ENCODE data around the gene TOM1L2. TPM values are rescaled to one million over a fixed set of nuclear protein-coding genes. Genes with fewer than 3 reads are reported as not detected.

TOM1L2 gene
- total RNA-seq, 2 donors from 2014 or later = 42.2 to 44.2 TPM

DNA sequence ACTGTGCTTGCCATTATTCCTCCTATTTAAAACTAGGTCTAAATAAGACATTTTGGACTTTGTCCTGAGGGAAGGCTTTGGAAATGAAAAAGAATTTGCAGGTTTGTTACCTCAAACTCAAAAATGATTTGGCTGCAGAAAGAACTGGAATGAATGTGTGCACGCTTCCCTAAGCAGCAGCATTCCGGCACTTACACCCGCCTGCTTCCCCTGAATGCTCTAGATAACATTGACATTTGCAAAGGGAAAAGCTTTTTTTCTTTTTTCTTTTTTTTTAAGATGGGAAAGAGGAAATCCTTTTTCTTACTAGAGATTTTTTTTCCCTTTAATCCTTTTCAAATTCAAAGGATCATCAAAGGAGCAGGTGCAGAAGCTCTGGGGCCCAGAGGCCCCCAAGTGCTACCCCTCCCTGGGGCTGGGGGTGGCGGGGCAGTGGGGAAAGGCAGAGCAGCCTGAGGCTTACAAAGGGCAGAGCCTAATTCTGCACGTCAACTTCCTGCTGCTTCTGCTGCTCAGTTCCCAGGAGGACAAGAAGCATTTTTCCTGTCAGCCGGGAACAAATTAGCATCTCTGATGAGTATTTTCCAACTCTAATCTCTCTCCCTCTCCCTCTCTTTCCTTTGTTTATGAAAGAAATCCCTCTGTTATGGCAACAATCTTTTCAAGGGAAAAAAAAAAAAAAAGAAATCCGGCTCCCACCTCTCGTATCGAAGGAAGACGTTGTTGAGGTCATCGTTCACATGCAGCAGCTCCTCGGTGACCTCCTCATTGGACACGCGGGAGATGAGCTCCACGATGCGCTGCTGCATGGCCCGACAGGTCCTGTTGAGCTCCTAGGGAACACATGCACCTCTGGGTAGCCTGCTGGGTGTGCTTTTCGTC is 103.3 kb downstream of the TOM1L2 start:
- ATAC-seq (no peak), DNase-seq (no peak)
- Mint-ChIP-seq H3K4me1 (peaks cover 2% of the 10 kb centered on the region), H3K4me3 (no peak overlapping the region), H3K36me3 (ENCODE audit: low read depth) (peaks cover 3% of the 10 kb centered on the region), H3K27ac (no peak overlapping the region), H3K27me3 (no peaks in the 10 kb centered on the region)
- H3K9me3 ChIP-seq (ENCODE audit: control insufficient read depth, low read length, poor library complexity, severe bottlenecking) = no peaks in the 10 kb centered on the region

DNA sequence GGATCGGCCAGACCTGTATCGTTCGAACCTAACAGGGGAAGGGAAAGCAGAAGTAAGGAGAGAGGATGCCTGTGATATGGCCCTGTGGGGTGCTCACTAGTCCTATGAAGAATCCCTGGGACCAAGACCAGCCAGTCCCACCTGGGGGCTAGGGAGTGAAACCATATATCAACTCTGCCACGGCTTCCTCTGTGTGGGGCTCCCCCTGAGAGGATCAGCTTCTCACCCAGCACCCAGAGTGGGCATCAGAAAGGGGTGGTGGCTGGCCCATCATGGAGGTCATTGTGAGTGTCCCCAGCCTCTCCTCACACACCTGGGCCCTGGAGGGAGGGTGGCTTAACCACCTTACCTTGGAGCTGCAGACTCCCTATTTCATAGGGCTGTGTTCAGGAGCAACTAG is 105.3 kb downstream of the TOM1L2 start:
- Mint-ChIP-seq H3K27ac (no peak overlapping the region), H3K4me3 (no peak overlapping the region), H3K27me3 (no peaks in the 10 kb centered on the region), H3K36me3 (ENCODE audit: low read depth) (peaks cover 3% of the 10 kb centered on the region), H3K4me1 (peaks cover 12% of the 10 kb centered on the region)
- no peaks in the 10 kb centered on the region for H3K9me3 ChIP-seq (ENCODE audit: control insufficient read depth, low read length, poor library complexity, severe bottlenecking)
- no peak for DNase-seq
- ATAC-seq = no peak

DNA sequence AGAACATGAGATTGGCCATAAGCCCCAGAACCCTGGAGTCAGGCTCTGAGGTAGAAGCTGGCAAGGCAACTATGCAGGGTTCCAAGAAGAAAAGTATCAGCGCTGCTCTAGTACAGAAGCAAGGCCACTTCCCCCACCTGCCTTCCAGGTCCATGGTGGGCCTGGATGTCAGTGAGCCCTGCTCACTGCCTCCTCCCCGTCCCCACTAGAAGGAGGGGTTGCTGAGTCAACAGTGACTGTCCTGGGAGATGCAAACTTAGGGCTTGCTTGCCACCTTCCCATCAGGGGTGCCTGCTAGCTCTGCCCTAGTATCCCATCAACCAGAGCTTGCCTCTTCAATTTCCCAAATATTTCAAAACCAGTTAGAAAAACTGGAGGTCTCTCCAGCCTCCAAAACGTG is 105.8 kb downstream of the TOM1L2 start:
- Mint-ChIP-seq H3K4me3 (no peak overlapping the region), H3K27me3 (no peaks in the 10 kb centered on the region), H3K4me1 (peaks cover 12% of the 10 kb centered on the region), H3K27ac (peak overlapping the region; percentile 16), H3K36me3 (ENCODE audit: low read depth) (peaks cover 3% of the 10 kb centered on the region)
- no peak for ATAC-seq
- no peaks in the 10 kb centered on the region for H3K9me3 ChIP-seq (ENCODE audit: control insufficient read depth, low read length, poor library complexity, severe bottlenecking)
- DNase-seq = no peak

DNA sequence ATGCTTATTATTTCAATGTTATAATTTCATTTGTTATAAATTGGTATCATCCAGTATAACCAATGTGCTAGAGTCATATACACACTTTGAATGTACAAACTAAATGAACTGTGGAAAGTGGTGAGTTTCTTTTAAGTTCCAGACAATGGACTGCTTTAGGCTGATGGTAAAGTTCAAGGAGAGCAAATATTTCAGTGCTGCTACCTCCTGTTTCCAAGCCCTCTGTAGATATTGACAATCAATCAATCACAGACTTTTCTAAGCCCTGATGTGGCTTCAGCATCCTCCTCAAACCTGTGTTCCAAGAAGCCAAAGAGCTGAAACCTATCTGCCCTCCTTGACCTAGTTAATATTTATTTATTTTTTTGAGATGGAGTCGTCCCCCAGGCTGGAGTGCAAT is 107.2 kb downstream of the TOM1L2 start:
- H3K36me3 Mint-ChIP-seq (ENCODE audit: low read depth) = peaks cover 3% of the 10 kb centered on the region

DNA sequence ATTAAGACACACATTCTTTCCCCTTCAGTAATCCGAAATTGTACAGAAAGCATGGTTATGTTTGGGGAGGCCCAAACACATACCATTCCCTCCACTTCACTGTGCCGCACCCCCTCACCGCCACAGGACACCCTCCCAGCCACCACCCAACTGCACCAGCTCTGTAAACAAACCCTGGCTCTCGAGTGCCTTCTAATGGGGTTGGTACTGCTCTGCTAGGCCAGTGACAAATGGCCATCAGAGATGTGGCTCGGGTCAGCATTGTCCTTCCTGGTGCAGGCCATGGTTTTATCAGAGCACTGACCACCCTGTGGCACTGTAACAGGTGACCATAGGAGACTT is 111.5 kb downstream of the TOM1L2 start:
- no peaks in the 10 kb centered on the region for H3K36me3 Mint-ChIP-seq (ENCODE audit: low read depth)
- DNase-seq = no peak
- no peak overlapping the region for H3K27ac Mint-ChIP-seq
- H3K4me1 Mint-ChIP-seq = peaks cover 12% of the 10 kb centered on the region
- H3K9me3 ChIP-seq (ENCODE audit: control insufficient read depth, low read length, poor library complexity, severe bottlenecking) = no peaks in the 10 kb centered on the region
- no peaks in the 10 kb centered on the region for H3K27me3 Mint-ChIP-seq
- no peak overlapping the region for H3K4me3 Mint-ChIP-seq
- ATAC-seq = no peak

More for the DNA sequence above, 107.2 kb downstream of the TOM1L2 start:
- Mint-ChIP-seq H3K4me3 (no peak overlapping the region), H3K27me3 (no peaks in the 10 kb centered on the region), H3K27ac (no peak overlapping the region), H3K4me1 (peaks cover 12% of the 10 kb centered on the region)
- no peak for ATAC-seq
- H3K9me3 ChIP-seq (ENCODE audit: control insufficient read depth, low read length, poor library complexity, severe bottlenecking) = no peaks in the 10 kb centered on the region
- DNase-seq = no peak

DNA sequence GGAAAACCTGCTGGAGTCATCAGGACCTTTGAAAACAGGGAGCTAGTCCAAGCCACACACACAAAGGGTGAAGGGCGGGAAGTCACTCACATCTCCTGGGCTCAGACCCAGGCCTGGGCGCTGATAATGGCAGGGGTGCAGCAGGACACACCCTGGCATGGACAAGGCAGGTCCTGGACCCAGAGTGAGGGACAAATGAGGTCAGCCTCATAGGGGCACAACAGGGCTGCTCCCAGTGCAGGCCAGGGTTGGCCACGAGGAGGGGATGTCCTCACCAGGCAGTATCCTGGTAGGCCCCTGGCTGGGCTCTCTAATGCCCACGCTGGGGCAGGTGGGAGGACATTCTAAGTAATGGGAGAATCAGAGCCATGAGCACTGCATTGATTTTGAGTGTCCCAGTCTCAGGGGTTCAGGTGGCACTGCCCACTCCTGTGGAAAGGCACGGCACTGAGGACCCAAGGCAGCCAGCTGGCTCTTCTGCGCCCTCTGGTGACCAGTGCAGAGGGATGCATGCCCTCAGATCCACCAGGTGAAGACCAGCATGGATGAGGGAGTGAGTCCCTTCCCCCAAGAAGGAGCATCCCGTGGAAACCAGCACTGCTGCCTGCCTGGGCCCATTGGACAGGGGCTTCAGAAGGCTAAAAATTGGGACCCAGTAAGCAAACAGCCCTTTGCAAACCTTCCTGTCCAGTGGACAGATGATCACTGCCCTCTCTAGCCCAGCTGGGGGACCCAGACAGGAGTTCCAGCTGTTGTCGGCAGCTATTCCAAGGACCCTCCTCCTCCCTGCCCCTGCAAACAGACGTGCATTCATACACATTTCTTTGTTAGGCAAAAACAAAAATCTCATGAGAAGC is 112.1 kb downstream of the TOM1L2 start:
- DNase-seq = peak; percentile 52 to 66 (median 54)
- Mint-ChIP-seq H3K27ac (no peak overlapping the region), H3K4me3 (no peak overlapping the region), H3K4me1 (peaks cover 14% of the 10 kb centered on the region), H3K27me3 (no peaks in the 10 kb centered on the region), H3K36me3 (ENCODE audit: low read depth) (no peaks in the 10 kb centered on the region)
- H3K9me3 ChIP-seq (ENCODE audit: control insufficient read depth, low read length, poor library complexity, severe bottlenecking) = no peaks in the 10 kb centered on the region
- ATAC-seq = peak; percentile 97

DNA sequence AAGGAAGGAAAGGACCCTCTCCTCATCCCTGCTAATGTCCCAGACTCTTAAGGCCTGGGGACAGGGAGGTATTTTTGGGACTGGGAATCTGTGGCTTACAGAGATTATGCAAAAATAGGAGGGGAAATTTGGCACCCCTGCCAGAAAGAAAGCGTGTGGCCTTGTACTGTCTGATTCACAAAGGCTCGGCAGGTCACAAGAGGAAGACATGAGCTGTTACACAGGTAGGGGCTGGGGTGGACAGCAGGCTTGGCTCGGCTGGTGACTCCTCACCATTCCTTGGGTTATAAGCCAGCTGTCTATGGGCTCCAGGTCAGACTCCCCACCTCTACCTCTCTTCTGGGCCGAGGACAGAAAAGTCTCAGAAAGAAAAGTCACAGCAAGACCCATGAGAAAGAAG is 114.7 kb downstream of the TOM1L2 start:
- no peak overlapping the region for H3K27ac Mint-ChIP-seq
- no peak overlapping the region for H3K4me3 Mint-ChIP-seq
- no peak for ATAC-seq
- H3K4me1 Mint-ChIP-seq = peaks cover 10% of the 10 kb centered on the region
- H3K27me3 Mint-ChIP-seq = no peaks in the 10 kb centered on the region
- no peaks in the 10 kb centered on the region for H3K36me3 Mint-ChIP-seq (ENCODE audit: low read depth)
- no peaks in the 10 kb centered on the region for H3K9me3 ChIP-seq (ENCODE audit: control insufficient read depth, low read length, poor library complexity, severe bottlenecking)
- no peak for DNase-seq

DNA sequence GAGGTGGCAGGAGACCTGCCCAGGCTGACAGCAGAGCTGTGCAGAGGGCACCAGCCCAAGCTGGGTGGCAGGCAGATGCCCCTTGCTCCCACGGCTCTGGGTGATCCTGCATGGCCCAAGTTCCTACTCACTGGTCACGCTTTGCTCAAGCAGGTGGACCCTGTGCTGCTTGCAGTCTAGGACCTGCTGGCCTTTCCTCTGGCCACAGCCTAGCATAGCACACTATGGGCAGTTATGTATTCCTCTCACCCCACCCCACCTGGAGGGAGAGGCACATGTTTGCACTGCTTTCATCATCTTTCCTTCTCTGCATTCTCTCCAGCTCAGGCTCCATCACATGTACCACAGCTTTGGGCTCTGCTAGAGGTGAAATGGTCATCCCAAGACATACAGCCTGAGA is 115.8 kb downstream of the TOM1L2 start:
- Mint-ChIP-seq H3K27me3 (no peaks in the 10 kb centered on the region), H3K4me1 (peaks cover 8% of the 10 kb centered on the region), H3K4me3 (no peak overlapping the region), H3K27ac (no peak overlapping the region), H3K36me3 (ENCODE audit: low read depth) (no peaks in the 10 kb centered on the region)
- ATAC-seq (no peak), DNase-seq (no peak)
- H3K9me3 ChIP-seq (ENCODE audit: control insufficient read depth, low read length, poor library complexity, severe bottlenecking) = no peaks in the 10 kb centered on the region

DNA sequence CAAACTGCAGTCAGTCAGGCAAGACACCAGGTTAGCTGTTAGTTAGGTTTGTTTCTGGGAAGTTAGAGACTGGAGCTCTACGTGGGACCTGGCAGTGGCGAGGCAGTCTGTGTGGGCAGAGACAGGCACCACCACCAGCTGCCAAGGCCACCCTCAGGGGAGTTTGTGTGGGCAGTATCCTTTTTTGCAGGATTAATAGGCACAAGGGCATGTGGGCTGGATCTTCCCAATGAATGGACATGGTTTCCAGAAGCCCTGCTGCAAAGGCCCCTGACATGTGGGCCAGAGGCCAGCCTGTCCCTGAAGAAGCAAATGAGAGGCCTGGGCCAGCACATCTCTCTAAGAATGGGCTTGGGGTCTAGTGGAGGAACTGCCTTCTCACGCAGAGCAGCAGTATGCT is 116.2 kb downstream of the TOM1L2 start:
- ATAC-seq (no peak), DNase-seq (no peak)
- H3K27me3 Mint-ChIP-seq = no peaks in the 10 kb centered on the region
- no peaks in the 10 kb centered on the region for H3K36me3 Mint-ChIP-seq (ENCODE audit: low read depth)
- H3K27ac Mint-ChIP-seq = peak overlapping the region; percentile 70
- no peak overlapping the region for H3K4me3 Mint-ChIP-seq
- no peaks in the 10 kb centered on the region for H3K9me3 ChIP-seq (ENCODE audit: control insufficient read depth, low read length, poor library complexity, severe bottlenecking)
- H3K4me1 Mint-ChIP-seq = peaks cover 10% of the 10 kb centered on the region

DNA sequence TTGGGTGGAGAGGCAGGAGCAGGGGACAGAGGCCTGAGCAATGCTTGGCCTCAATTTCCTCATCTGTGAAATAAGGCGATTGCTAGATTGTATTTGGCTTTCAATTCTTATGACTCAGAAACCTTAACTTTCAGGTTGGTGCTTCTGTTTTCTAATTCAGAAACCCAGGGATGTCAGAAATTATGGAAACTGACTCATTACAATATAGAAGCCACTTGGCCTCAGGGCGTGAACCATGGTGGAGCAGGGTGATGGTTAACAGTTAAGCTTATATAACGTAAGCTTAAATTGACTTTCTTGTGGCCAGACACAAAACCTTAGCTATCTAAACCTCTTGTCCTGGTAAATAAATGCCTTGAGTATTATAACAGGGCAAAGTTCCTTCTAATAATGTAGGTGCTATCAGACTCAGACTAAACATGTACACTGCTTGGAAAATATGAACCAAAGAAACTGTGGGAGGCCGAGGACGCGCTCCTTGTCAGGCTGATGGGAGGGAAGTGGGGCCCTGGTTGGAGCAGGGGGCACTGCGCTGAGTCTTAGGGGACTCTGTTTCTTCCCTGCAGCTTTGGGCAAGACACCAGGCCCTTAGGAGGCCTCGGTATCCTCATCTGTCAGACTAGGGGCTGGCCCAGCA is 118.3 kb downstream of the TOM1L2 start:
- Mint-ChIP-seq H3K36me3 (ENCODE audit: low read depth) (no peaks in the 10 kb centered on the region), H3K27me3 (no peaks in the 10 kb centered on the region), H3K27ac (peak overlapping the region; percentile 70), H3K4me1 (peaks cover 29% of the 10 kb centered on the region), H3K4me3 (no peak overlapping the region)
- ATAC-seq (no peak), DNase-seq (no peak)
- H3K9me3 ChIP-seq (ENCODE audit: control insufficient read depth, low read length, poor library complexity, severe bottlenecking) = no peaks in the 10 kb centered on the region

DNA sequence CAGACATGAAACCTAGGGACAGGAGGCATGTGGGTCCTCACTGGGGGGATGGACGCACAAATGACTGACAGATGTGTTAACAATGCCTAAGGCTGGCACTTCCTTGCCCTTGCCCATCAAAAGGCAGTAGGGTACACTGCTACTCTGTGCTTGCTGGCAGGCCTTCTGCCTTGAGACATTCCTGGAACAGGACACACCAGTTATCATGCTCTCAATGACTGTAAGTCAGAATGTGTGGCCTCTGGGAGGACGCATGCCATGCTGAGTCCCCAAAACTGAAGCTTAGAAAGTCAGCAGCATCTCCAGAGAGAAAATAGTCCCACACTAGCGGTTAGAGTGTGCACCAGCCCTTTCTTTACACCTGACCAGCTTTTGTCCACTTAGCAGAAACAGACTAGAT is 119.3 kb downstream of the TOM1L2 start:
- DNase-seq = no peak
- H3K4me3 Mint-ChIP-seq = no peak overlapping the region

DNA sequence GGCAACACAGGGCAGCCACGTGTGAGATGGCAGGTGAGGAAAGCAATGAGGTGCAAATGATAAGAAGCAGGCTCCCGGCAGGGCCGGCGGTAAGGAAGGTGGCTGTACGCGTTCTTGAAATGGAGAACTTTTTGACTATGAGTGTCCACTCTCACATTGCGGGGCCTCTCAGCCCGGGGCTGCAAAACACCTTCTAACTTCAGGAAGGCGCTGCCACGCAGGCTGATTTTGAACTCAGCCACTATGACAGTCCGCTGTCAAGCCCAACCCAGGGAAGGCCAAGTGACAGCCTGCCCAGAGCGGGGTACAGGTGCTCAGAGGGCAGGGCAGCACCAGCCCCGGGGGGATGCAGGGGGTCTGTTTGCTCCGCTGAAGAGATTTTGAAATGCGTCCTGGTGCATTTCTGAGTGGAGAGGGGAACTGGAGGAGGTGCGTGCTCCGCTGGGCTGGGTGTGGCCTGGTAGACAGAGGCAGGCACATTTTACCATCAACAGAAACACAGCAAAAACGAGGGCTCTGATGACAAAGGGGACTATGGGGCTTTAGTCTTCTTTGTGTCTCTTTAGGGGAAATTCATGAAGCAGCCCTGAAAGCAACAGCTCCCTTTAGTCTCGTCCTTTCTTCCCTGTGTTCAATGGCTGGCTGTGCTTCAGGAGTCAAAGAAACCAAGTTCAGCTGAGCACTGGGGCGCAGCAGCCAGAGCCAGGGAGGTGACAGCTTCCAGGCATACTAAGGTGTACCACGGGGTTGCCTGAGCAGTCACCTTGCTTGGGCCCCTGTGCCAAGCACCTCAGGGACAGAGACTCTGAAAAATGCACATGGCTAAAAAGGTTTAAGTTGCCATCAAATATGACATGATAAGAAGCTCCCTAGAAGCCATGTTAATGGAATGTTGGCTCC is 120.8 kb downstream of the TOM1L2 start:
- Mint-ChIP-seq H3K27me3 (no peaks in the 10 kb centered on the region), H3K4me3 (peak overlapping the region; percentile 12), H3K27ac (peak overlapping the region; percentile 95), H3K36me3 (ENCODE audit: low read depth) (no peaks in the 10 kb centered on the region), H3K4me1 (peaks cover 43% of the 10 kb centered on the region)
- no peaks in the 10 kb centered on the region for H3K9me3 ChIP-seq (ENCODE audit: control insufficient read depth, low read length, poor library complexity, severe bottlenecking)
- ATAC-seq (no peak), DNase-seq (no peak)

More for the DNA sequence above, 119.3 kb downstream of the TOM1L2 start:
- H3K36me3 Mint-ChIP-seq (ENCODE audit: low read depth) = no peaks in the 10 kb centered on the region
- H3K4me1 Mint-ChIP-seq = peaks cover 38% of the 10 kb centered on the region
- no peak overlapping the region for H3K27ac Mint-ChIP-seq
- no peaks in the 10 kb centered on the region for H3K9me3 ChIP-seq (ENCODE audit: control insufficient read depth, low read length, poor library complexity, severe bottlenecking)
- no peaks in the 10 kb centered on the region for H3K27me3 Mint-ChIP-seq
- no peak for ATAC-seq

Measured in T-helper 17 cell (primary cell).